Fibroblast of lung (primary cell): ENCODE measurements around the gene TP53BP1.

Source experiments
- EZH2 ChIP-seq: IDR thresholded peaks from 2 replicates; pipeline ENCODE4 v1.5.1; 2012; ENCODE audit warnings: low read length, control low read depth, mild to moderate bottlenecking; ENCODE audit errors: missing control alignments
- TF ChIP-seq, protein P1 (sequence below), 2 donors: IDR thresholded peaks in 1 of 2; conservative IDR thresholded peaks in 1 of 2; 1 replicate in 1 of 2; 2 replicates in 1 of 2; pipeline ENCODE4 v1.5.1; 2011 to 2012; ENCODE audit warnings: low read length in 2 of 2, control low read depth in 1 of 2, inconsistent platforms in 1 of 2, low read depth in 1 of 2, mild to moderate bottlenecking in 1 of 2

DNA sequence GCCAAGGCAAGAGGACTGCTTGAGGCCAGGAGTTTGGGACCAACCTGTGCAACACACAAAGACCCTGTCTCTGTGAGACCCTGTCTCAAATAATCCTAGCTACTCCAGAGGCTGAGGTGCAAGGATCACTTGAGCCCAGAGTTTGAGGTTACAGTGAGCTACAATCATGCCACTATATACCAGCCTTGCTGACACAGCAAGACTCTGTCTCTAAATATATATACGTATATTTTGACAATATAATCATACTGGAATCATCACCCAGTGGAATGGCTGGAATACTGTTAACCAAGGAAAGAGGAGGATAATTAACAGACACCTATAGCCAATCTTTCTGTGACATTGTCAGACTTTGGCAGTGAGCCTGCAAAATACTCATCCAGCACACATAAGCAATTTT, 15.5 kb upstream of the TP53BP1 start:
- TF ChIP-seq, protein P1, sequence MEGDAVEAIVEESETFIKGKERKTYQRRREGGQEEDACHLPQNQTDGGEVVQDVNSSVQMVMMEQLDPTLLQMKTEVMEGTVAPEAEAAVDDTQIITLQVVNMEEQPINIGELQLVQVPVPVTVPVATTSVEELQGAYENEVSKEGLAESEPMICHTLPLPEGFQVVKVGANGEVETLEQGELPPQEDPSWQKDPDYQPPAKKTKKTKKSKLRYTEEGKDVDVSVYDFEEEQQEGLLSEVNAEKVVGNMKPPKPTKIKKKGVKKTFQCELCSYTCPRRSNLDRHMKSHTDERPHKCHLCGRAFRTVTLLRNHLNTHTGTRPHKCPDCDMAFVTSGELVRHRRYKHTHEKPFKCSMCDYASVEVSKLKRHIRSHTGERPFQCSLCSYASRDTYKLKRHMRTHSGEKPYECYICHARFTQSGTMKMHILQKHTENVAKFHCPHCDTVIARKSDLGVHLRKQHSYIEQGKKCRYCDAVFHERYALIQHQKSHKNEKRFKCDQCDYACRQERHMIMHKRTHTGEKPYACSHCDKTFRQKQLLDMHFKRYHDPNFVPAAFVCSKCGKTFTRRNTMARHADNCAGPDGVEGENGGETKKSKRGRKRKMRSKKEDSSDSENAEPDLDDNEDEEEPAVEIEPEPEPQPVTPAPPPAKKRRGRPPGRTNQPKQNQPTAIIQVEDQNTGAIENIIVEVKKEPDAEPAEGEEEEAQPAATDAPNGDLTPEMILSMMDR (conservative IDR thresholded peaks at IDR 0.05 in 1 of 2, IDR thresholded peaks at IDR 0.05 in 1 of 2; ENCODE audit: low read depth in 1 of 2, low read length in 2 of 2), result no peak
- no peak for TF ChIP-seq EZH2
